NB4 (cell line): ENCODE data around the gene KLF8.

Experiments used
- CTCF ChIP-seq: IDR thresholded peaks from one replicate; pipeline ENCODE4 v1.5.1; 2012; ENCODE audit warnings: low read depth, low read length
- MAX ChIP-seq: IDR thresholded peaks from 2 replicates; pipeline ENCODE4 v1.6.1; 2011; ENCODE audit warnings: low read depth, low read length
- POLR2A ChIP-seq: IDR thresholded peaks from 2 replicates; pipeline ENCODE4 v1.6.1; 2011; ENCODE audit warnings: mild to moderate bottlenecking; ENCODE audit not compliant: insufficient read length; ENCODE audit errors: extremely low read depth

GRCh38 chrX:56211701-56212100 lies 20.5 kb upstream of the KLF8 start:
- TF ChIP-seq MAX, result no peak
- no peak for TF ChIP-seq POLR2A
- no peak for TF ChIP-seq CTCF
